ENCODE data around the gene DOCK1.

The DOCK1 gene

GRCh38 chr10:127149501-127150081, 244.4 kb downstream of the DOCK1 start:
- no peak for DNase-seq

- no peak for DNase-seq
Observed at GRCh38 chr10:127150136-127150535, 244.9 kb downstream of the DOCK1 start.

GRCh38 chr10:127151541-127151940, 246.3 kb downstream of the DOCK1 start:
- no peak for DNase-seq

GRCh38 chr10:127151981-127152699, 246.9 kb downstream of the DOCK1 start:
- DNase-seq = no peak

- DNase-seq = no peak
Observed at GRCh38 chr10:127153181-127153580, 248.0 kb downstream of the DOCK1 start.

GRCh38 chr10:127154831-127155620, 249.8 kb downstream of the DOCK1 start:
- no peak for DNase-seq

GRCh38 chr10:127157089-127157488, 251.9 kb downstream of the DOCK1 start:
- DNase-seq = no peak

- no peak for DNase-seq
Observed at GRCh38 chr10:127157506-127158200, 252.4 kb downstream of the DOCK1 start.

GRCh38 chr10:127158662-127159061, 253.4 kb downstream of the DOCK1 start:
- DNase-seq = no peak

- no peak for DNase-seq
Observed at GRCh38 chr10:127159648-127160245, 254.5 kb downstream of the DOCK1 start.

- DNase-seq = no peak
Observed at GRCh38 chr10:127161482-127161881, 256.3 kb downstream of the DOCK1 start.

GRCh38 chr10:127162841-127163240, 257.6 kb downstream of the DOCK1 start:
- DNase-seq = no peak

- DNase-seq = no peak
Observed at GRCh38 chr10:127168261-127168660, 263.0 kb downstream of the DOCK1 start.

GRCh38 chr10:127174866-127175265, 269.6 kb downstream of the DOCK1 start:
- no peak for DNase-seq

- DNase-seq = no peak
Observed at GRCh38 chr10:127175357-127176110, 270.3 kb downstream of the DOCK1 start.

- no peak for DNase-seq
Observed at GRCh38 chr10:127176649-127177048, 271.4 kb downstream of the DOCK1 start.

GRCh38 chr10:127179612-127180250, 274.5 kb downstream of the DOCK1 start:
- DNase-seq = no peak

GRCh38 chr10:127182161-127182560, 276.9 kb downstream of the DOCK1 start:
- DNase-seq = no peak

GRCh38 chr10:127184582-127184981, 279.4 kb downstream of the DOCK1 start:
- no peak for DNase-seq

GRCh38 chr10:127186813-127187212, 281.6 kb downstream of the DOCK1 start:
- DNase-seq = no peak

- no peak for DNase-seq
Observed at GRCh38 chr10:127189226-127189625, 284.0 kb downstream of the DOCK1 start.

GRCh38 chr10:127190427-127190826, 285.2 kb downstream of the DOCK1 start:
- DNase-seq = no peak
